Endothelial cell of umbilical vein (primary cell): ENCODE measurements around the gene IPO4. TPM values are rescaled to one million over a fixed set of nuclear protein-coding genes. Genes with fewer than 3 reads are reported as not detected.

Source experiments
- BruUV-seq: library from RNA; stranded (reverse); fragments of 400-500 nt; replicated peaks from 2 replicates; lab custom pipeline; 2021; lab: Mats Ljungman, UMichigan
- CTCF ChIA-PET: fragments of 300-600, 350-600 bp; sonication (Branson Sonifier 250); formaldehyde crosslinking; loops from one replicate; lab custom pipeline; 2021; ENCODE audit warnings: antibody characterized with exemption, inconsistent platforms; lab: Charles Lee
- POLR2A ChIA-PET: fragments of 300-600, 350-600 bp; sonication (Branson Sonifier 250); formaldehyde crosslinking; loops from one replicate; lab custom pipeline; 2021; ENCODE audit warnings: antibody characterized with exemption, inconsistent platforms; lab: Charles Lee
- DNase-seq: peaks from one replicate; pipeline ENCODE4 v3.0.0-alpha.2; 2011; ENCODE audit warnings: low read depth, low spot score
- FAIRE-seq: peaks from 2 replicates; lab custom pipeline; 2011; peaks lifted over from hg19 to GRCh38; lab: Jason Lieb, UNC
- H2AFZ ChIP-seq: 2 replicates; pipeline ENCODE4 v1.6.0; 2012; ENCODE audit warnings: low read depth, low read length, control low read depth, inconsistent platforms
- H3K27ac ChIP-seq: 2 replicates; pipeline ENCODE4 v1.5.1; 2011; ENCODE audit warnings: low read depth, mild to moderate bottlenecking, control low read depth, low read length, moderate library complexity; ENCODE audit not compliant: insufficient read depth
- H3K27me3 ChIP-seq, 2 experiments: 2 replicates each; pipeline versions ENCODE4 v1.6.0 to v1.6.1; 2011; ENCODE audit warnings: low read length in 2 of 2, mixed read lengths in 1 of 2; ENCODE audit not compliant: control insufficient read depth in 2 of 2, insufficient read depth in 2 of 2
- H3K36me3 ChIP-seq, 2 experiments: 2 replicates in 1 of 2; 3 replicates in 1 of 2; pipeline ENCODE4 v1.5.1; 2011; ENCODE audit warnings: low read length in 2 of 2, mild to moderate bottlenecking in 1 of 2, moderate library complexity in 1 of 2; ENCODE audit not compliant: control insufficient read depth in 2 of 2, insufficient read depth in 2 of 2; ENCODE audit errors: extremely low read depth in 1 of 2
- H3K4me1 ChIP-seq: 3 replicates; pipeline ENCODE4 v1.5.1; 2011; ENCODE audit warnings: mild to moderate bottlenecking, low read length; ENCODE audit not compliant: control insufficient read depth, insufficient read depth; ENCODE audit errors: extremely low read depth
- H3K4me2 ChIP-seq: 2 replicates; pipeline ENCODE4 v1.6.1; 2011; ENCODE audit warnings: low read length, control low read depth, mixed read lengths; ENCODE audit not compliant: insufficient read depth
- H3K4me3 ChIP-seq, 3 experiments: fragments of 200-600 bp in 1 of 3; sonication (generic), shearing (Covaris generic) in 1 of 3; replicated peaks in 1 of 3; 2 replicates each; pipeline ENCODE4 v1.5.1; 2011 to 2016; ENCODE audit warnings: control low read depth in 3 of 3, low read length in 3 of 3, mild to moderate bottlenecking in 2 of 3, inconsistent platforms in 1 of 3, low read depth in 1 of 3, moderate library complexity in 1 of 3; ENCODE audit not compliant: insufficient read depth in 1 of 3
- H3K79me2 ChIP-seq: 2 replicates; pipeline ENCODE4 v1.6.0; 2012; ENCODE audit warnings: low read length, inconsistent platforms; ENCODE audit not compliant: control insufficient read depth, insufficient read depth
- H3K9ac ChIP-seq: replicated peaks from 2 replicates; pipeline ENCODE3; 2011; ENCODE audit warnings: low read length, control low read depth; ENCODE audit not compliant: insufficient read depth; ENCODE audit errors: extremely low read depth
- H3K9me1 ChIP-seq: replicated peaks from 3 replicates; pipeline ENCODE4 v1.6.0; 2011; ENCODE audit warnings: mild to moderate bottlenecking, low read length; ENCODE audit not compliant: control insufficient read depth, insufficient read depth; ENCODE audit errors: extremely low read depth
- H3K9me3 ChIP-seq: replicated peaks from 2 replicates; pipeline ENCODE4 v1.5.1; 2012; ENCODE audit warnings: low read length, inconsistent platforms; ENCODE audit not compliant: control insufficient read depth, insufficient read depth
- H4K20me1 ChIP-seq: replicated peaks from 2 replicates; pipeline ENCODE3; 2011; ENCODE audit warnings: mild to moderate bottlenecking, low read length; ENCODE audit not compliant: control insufficient read depth, insufficient read depth; ENCODE audit errors: extremely low read depth
- CTCF ChIP-seq, 2 donors: IDR thresholded peaks; 1 replicate in 1 of 2; 2 replicates in 1 of 2; pipeline ENCODE4 v1.5.1; 2011; ENCODE audit warnings: low read length in 2 of 2, mild to moderate bottlenecking in 2 of 2, moderate library complexity in 2 of 2, control low read depth in 1 of 2, inconsistent platforms in 1 of 2, low read depth in 1 of 2; ENCODE audit not compliant: insufficient read depth in 1 of 2; ENCODE audit errors: extremely low read depth in 1 of 2
- EZH2 ChIP-seq: IDR thresholded peaks from 2 replicates; pipeline ENCODE4 v1.6.1; 2012; ENCODE audit warnings: borderline replicate concordance, low read depth, mild to moderate bottlenecking, moderate library complexity, low read length, inconsistent platforms; ENCODE audit not compliant: severe bottlenecking
- FOS ChIP-seq: IDR thresholded peaks from 2 replicates; pipeline ENCODE4 v1.6.1; 2011; ENCODE audit warnings: mild to moderate bottlenecking, low read length, moderate library complexity, borderline replicate concordance; ENCODE audit not compliant: insufficient read depth
- GATA2 ChIP-seq: IDR thresholded peaks from 2 replicates; pipeline ENCODE4 v1.7.0; 2011; ENCODE audit warnings: low read depth, mild to moderate bottlenecking, moderate library complexity, mixed read lengths, low read length; ENCODE audit not compliant: insufficient read length, insufficient read depth
- JUN ChIP-seq: IDR thresholded peaks from 2 replicates; pipeline ENCODE4 v1.6.1; 2011; ENCODE audit warnings: borderline replicate concordance, low read depth; ENCODE audit not compliant: insufficient read length, insufficient read depth
- MAX ChIP-seq: IDR thresholded peaks from 2 replicates; pipeline ENCODE4 v1.6.1; 2011; ENCODE audit not compliant: insufficient read depth, insufficient read length
- MYC ChIP-seq: IDR thresholded peaks from one replicate; pipeline ENCODE4 v1.6.1; 2011; ENCODE audit warnings: mild to moderate bottlenecking, low read depth, low read length
- POLR2A ChIP-seq: IDR thresholded peaks from 2 replicates; pipeline ENCODE4 v1.6.1; 2012; ENCODE audit warnings: low read depth, mild to moderate bottlenecking, control low read depth, low read length
- POLR2AphosphoS5 ChIP-seq: IDR thresholded peaks from 2 replicates; pipeline ENCODE4 v1.6.1; 2012; ENCODE audit warnings: low read depth, mild to moderate bottlenecking, control low read depth, low read length, moderate library complexity; ENCODE audit not compliant: insufficient read depth
- dilution Hi-C: fragments of 300-500 bp; cut with MboI; formaldehyde crosslinking; loops from one replicate; pipeline ENCODE4 v1.15.0; 2019; ENCODE audit warnings: low sequenced_read_pairs; ENCODE audit not compliant: extremely low pct_ligation_motif_present
- intact Hi-C: fragments of 100-400 bp; cut with micrococcal nuclease; formaldehyde crosslinking; loops from one replicate; pipeline ENCODE4 v1.10.0; 2022
- polyA plus RNA-seq, 4 experiments: library from polyadenylated mRNA; depleted of rRNA in 3 of 4; stranded (reverse) in 3 of 4; unstranded in 1 of 4; fragments of >200 nt; gene quantifications; 2 replicates each; pipeline versions ENCODE4 v1.2.1 to v1.2.3, GENCODE V29; 2011 to 2012; ENCODE audit warnings: missing spikeins in 1 of 4
- total RNA-seq: library from RNA; stranded (reverse); gene quantifications from 2 replicates; pipeline ENCODE4 v1.2.3, GENCODE V29; 2021

IPO4 gene
- total and polyA plus RNA-seq, 2 donors (not counting 3 experiments of a cell fraction or from before 2014, with no cell fraction given) = 24.6 to 66.5 TPM

- ChIA-PET POLR2A (interaction anchor here (0.5 to 3.4 kb wide), 9 partner anchors 9 to 200 kb away, joined by 3 to 21 read pairs (median 5); partner anchors contain the start of genes GMPR2, IPO4, PSME2 and RNF31), CTCF (interaction anchor here (0.7 to 4.9 kb wide), 11 partner anchors 11 to 218 kb away, joined by 3 to 71 read pairs (median 7); partner anchors contain the start of genes CIDEB, DHRS1, IPO4 and IRF9)
- H3K27ac ChIP-seq = peak overlapping the region; percentile 91
- H3K4me2 ChIP-seq = peak overlapping the region; percentile 47
- BruUV-seq = TSS peak; percentile 79
- no peaks in the 10 kb centered on the region for H3K27me3 ChIP-seq
- TF ChIP-seq MYC (no peak), MAX (no peak), FOS (no peak), JUN (no peak), CTCF (IDR thresholded peaks at IDR 0.05; ENCODE audit: extremely low read depth in 1 of 2, insufficient read depth in 1 of 2, low read depth in 1 of 2, low read length in 2 of 2) (no peak), POLR2AphosphoS5 (no peak), POLR2A (no peak), GATA2 (no peak), EZH2 (no peak)
- peak overlapping the region in 1 of 3 experiments; percentile 34 for H3K4me3 ChIP-seq
- no peak for FAIRE-seq
- H2AFZ ChIP-seq = peak overlapping the region; percentile 56
- H3K9me3 ChIP-seq = no peaks in the 10 kb centered on the region
- H3K79me2 ChIP-seq = peaks cover 3% of the 10 kb centered on the region
- H4K20me1 ChIP-seq = no peaks in the 10 kb centered on the region
- peaks cover 11% of the 10 kb centered on the region for H3K4me1 ChIP-seq
- peaks cover 4 to 14% of the 10 kb centered on the region in 2 experiments for H3K36me3 ChIP-seq
- dilution Hi-C loops (no loop called here), intact Hi-C loops (loop anchor here (1.0 kb wide), 5 partner anchors 10 to 67 kb away; partner anchors contain the start of genes GMPR2, IRF9, NEDD8 and RNF31)
- H3K9me1 ChIP-seq = no peaks in the 10 kb centered on the region
- DNase-seq = no peak
- peak overlapping the region; percentile 53 for H3K9ac ChIP-seq
These were observed 25.4 kb upstream of the IPO4 start for GRCh38 chr14:24213866-24214662.
